Measurements from ENCODE around the gene POLE.

DNA sequence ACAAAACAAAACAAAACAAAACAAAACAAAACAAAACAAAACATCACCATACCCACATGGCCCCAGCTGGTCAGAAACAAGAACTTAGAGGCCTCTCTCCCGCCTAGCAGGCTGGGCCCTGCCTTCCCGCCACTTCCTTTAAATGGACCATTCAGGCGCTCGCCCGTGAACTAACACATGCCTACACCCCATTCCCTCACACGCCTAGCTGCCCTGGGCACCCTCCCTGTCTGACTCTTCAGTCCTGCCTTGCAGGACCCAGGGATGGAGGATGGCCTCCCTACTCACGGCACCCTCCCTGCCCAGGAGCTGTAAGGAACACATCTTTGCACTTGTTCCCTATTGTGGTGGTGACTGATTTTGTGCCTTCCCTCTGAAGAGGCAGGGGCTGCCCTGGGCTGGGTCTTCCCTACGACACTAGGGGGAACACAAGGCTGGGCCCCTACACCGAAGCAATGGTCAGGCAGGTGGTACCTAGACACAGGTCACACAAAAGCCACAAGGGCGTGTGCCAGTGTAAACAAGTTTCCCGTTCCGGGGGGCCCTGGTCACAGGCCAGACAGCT is 47.1 kb downstream of the POLE start:
- TF ChIP-seq, protein P1, sequence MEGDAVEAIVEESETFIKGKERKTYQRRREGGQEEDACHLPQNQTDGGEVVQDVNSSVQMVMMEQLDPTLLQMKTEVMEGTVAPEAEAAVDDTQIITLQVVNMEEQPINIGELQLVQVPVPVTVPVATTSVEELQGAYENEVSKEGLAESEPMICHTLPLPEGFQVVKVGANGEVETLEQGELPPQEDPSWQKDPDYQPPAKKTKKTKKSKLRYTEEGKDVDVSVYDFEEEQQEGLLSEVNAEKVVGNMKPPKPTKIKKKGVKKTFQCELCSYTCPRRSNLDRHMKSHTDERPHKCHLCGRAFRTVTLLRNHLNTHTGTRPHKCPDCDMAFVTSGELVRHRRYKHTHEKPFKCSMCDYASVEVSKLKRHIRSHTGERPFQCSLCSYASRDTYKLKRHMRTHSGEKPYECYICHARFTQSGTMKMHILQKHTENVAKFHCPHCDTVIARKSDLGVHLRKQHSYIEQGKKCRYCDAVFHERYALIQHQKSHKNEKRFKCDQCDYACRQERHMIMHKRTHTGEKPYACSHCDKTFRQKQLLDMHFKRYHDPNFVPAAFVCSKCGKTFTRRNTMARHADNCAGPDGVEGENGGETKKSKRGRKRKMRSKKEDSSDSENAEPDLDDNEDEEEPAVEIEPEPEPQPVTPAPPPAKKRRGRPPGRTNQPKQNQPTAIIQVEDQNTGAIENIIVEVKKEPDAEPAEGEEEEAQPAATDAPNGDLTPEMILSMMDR (IDR thresholded peaks at IDR 0.05): no peak
- TF ChIP-seq ZNF138 (CRISPR knock-in tag; conservative IDR thresholded peaks at IDR 0.05) (no peak), SP1 (CRISPR knock-in tag; conservative IDR thresholded peaks at IDR 0.05) (no peak), NR3C1 (CRISPR knock-in tag; conservative IDR thresholded peaks at IDR 0.05; ENCODE audit: low read depth) (no peak), CBFB (CRISPR knock-in tag; IDR thresholded peaks at IDR 0.05; ENCODE audit: low read depth) (no peak), NFE2L1 (CRISPR knock-in tag; IDR thresholded peaks at IDR 0.05) (no peak), KAT7 (CRISPR knock-in tag; IDR thresholded peaks at IDR 0.05; ENCODE audit: borderline replicate concordance) (no peak), HMGA2 (CRISPR knock-in tag; IDR thresholded peaks at IDR 0.05) (no peak)
- TF ChIP-seq, protein P2, sequence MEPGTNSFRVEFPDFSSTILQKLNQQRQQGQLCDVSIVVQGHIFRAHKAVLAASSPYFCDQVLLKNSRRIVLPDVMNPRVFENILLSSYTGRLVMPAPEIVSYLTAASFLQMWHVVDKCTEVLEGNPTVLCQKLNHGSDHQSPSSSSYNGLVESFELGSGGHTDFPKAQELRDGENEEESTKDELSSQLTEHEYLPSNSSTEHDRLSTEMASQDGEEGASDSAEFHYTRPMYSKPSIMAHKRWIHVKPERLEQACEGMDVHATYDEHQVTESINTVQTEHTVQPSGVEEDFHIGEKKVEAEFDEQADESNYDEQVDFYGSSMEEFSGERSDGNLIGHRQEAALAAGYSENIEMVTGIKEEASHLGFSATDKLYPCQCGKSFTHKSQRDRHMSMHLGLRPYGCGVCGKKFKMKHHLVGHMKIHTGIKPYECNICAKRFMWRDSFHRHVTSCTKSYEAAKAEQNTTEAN (CRISPR knock-in tag; IDR thresholded peaks at IDR 0.05): no peak
- TF ChIP-seq, protein P3, sequence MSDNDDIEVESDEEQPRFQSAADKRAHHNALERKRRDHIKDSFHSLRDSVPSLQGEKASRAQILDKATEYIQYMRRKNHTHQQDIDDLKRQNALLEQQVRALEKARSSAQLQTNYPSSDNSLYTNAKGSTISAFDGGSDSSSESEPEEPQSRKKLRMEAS (CRISPR knock-in tag; IDR thresholded peaks at IDR 0.05): no peak
- TF ChIP-seq, protein P4, sequence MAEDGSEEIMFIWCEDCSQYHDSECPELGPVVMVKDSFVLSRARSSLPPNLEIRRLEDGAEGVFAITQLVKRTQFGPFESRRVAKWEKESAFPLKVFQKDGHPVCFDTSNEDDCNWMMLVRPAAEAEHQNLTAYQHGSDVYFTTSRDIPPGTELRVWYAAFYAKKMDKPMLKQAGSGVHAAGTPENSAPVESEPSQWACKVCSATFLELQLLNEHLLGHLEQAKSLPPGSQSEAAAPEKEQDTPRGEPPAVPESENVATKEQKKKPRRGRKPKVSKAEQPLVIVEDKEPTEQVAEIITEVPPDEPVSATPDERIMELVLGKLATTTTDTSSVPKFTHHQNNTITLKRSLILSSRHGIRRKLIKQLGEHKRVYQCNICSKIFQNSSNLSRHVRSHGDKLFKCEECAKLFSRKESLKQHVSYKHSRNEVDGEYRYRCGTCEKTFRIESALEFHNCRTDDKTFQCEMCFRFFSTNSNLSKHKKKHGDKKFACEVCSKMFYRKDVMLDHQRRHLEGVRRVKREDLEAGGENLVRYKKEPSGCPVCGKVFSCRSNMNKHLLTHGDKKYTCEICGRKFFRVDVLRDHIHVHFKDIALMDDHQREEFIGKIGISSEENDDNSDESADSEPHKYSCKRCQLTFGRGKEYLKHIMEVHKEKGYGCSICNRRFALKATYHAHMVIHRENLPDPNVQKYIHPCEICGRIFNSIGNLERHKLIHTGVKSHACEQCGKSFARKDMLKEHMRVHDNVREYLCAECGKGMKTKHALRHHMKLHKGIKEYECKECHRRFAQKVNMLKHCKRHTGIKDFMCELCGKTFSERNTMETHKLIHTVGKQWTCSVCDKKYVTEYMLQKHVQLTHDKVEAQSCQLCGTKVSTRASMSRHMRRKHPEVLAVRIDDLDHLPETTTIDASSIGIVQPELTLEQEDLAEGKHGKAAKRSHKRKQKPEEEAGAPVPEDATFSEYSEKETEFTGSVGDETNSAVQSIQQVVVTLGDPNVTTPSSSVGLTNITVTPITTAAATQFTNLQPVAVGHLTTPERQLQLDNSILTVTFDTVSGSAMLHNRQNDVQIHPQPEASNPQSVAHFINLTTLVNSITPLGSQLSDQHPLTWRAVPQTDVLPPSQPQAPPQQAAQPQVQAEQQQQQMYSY (CRISPR knock-in tag; IDR thresholded peaks at IDR 0.05): no peak

Measured in WTC11 (cell line).